Measurements from ENCODE around the gene EEIG1.

EEIG1 gene

DNA sequence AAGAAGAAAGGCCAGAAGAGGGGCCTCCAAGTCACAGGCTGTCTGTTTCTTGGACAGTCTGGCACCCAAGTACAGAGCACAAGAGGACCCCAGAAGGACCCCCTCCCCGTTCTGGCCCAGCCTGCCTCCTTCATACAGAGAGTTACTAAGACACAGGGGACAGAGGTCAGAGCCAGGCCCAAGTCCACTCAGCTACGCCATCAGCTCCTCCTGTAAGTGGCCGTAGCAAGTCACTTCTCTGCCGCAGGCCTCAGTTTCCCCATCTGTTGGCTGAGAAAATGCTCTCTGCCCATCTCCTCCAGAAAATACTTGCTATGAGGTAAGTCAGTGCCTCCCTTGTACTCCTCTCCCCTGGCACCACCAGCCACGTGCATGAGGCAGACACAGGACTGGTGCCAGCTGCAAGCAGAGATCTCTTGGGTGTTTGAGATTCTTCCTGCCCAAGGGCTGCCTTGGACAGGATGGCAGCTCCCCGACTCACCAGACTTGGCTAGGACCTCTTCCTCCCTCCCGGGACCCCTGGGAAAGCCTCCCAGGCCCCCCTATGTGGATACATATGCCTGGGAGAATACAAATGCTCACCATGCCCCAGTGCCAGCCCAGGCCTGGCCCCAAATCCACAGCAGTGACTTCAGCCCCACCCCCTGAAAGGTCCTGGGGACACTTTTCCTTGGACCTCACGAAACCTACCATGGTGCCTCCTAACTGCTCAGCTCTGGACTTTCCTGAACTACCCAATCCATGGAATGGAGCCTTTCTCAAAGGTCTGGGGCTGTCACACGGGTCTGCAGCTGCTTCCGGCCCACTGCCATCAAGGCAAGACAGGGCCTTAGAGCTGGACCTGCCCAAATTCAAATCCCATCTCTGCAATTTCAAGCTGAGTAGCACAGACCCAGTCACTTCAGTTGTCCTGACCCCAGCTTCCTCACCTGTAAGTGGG lies 5.1 kb downstream of the EEIG1 start:
- DNase-seq (ENCODE audit: low read depth in 4 of 4, low spot score in 1 of 4) = no peak

DNA sequence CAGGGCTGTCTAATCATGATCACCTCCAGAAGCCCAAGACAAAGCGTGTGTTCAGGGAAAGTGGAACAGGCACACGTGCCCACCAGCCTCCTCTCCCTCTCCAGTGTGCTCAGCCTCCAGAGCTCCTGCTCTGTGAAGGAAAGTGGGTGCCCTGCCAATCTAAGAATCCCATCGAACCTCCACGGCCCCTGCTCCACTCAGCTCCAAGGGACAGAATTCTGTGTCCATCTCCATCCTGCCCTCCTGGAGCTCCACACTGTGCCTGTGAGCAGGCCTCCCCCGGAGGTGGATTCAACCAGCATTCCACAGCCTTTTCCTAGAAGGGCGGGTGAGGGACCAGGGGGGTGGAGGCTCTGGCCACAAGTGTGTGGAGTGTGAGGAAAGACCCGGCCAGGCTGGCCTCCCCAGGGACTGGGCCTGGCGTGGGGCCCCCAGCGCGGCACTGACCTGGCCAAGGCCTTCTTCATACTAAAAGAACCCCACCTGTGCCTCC lies 6.0 kb downstream of the EEIG1 start:
- no peak for DNase-seq (ENCODE audit: low read depth in 4 of 4, low spot score in 1 of 4)

DNA sequence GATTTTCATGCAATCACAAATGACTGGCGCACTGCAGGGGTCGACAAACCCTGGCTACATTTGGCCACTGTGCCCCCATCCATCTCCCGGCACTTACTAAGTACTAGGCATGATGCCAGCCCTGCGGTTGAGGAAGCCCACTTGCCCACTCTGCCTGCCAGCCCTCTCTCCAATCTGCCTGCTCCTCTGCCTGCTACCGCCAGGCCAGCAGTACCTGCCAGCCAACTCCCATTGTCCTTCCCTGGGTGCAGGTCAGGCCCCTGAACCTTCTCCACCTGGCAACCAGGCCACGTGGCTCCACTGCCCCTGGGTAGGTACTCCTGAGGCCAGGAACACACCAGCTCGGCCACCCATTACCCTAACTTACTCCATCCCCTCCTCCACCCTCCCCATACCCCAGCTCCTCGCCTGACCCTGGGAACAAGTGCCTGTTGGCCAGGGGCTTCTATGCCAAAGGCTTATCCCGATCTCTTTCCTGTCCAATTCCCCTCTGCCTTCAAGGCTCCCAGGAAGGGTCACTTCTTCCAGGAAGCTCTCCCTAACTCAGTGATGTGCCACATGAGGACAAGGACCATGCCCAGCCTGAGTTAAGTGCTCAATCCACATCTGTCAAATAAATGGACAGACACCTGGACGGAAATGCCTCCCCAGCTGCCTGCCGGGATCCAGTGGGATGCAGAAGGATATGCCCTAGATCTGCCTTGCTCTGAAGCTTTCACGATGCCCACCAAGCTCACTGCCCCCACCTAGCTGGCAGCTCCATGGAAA lies 6.6 kb downstream of the EEIG1 start:
- no peak for DNase-seq (ENCODE audit: low read depth in 4 of 4, low spot score in 1 of 4)

DNA sequence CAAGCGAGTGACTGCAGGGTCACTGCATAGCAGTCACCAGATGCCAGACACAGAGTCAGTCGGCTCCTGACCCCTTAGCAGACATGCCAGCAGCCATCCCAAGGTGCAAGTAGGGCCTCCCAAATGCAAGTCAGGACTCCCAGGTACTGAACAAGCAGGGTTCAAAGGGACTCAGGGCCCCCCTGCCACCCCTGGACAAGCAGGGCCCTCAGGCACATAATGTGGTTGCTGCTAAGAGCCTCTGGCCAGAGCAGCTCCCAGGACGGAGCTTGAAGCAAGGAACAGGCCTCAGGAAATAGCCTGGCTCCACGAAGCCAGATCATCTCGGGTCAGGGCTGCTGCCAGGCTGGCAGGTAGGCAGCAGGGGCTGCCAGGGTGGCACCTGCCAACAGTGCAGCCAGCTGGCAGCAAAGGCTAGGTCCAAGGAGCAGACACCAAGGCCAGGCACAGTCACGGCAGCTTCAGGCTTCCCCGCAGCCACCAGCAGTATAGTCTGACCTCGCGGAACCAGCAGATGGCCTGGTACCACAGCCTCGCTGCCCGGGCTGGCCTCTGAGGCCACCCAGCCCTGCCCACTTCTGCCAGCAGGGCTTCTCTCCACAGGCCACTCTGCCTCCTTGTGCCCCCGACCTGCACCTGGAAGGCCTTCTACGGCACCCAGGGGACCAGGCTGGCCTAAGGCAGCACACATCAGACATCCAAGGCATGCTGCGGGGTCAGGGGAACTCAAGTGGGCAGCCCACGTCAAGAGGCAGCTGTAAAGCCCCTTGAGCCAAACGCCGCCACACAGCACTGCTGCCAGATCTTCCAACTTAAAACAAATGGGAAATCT lies 7.4 kb downstream of the EEIG1 start:
- no peak for DNase-seq (ENCODE audit: low read depth in 4 of 4, low spot score in 1 of 4)

DNA sequence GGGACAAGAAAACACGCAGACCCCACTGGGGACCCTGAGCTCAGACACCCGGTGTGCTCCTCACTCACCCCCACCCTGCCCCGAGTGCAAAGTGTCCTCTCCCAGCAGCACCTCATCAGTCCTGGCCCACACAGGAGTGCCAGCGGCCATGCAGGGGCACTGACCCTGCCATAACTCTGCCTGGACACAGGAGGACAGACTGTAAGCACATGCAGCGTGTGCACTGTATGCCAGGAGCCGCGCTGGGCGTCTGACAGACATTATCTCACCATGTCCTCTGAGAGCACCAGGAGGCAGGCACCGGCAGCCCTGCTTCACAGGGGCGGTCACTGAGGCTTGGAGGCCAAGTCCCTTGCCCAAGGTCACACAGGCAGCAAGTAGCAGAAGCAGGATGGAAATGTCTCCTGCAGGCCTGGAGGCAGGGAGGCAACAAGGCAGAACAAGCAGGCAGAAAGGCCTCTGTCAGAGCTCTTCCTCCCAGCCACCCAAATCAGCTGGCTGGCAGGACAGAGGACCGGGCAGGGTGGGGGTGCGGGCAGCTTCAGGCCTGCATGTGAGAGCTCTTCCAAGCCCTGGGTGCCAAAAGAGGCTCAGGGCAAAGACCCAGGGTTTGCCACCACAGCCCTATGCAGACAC lies 8.4 kb downstream of the EEIG1 start:
- DNase-seq (ENCODE audit: low read depth in 4 of 4, low spot score in 1 of 4) = no peak

DNA sequence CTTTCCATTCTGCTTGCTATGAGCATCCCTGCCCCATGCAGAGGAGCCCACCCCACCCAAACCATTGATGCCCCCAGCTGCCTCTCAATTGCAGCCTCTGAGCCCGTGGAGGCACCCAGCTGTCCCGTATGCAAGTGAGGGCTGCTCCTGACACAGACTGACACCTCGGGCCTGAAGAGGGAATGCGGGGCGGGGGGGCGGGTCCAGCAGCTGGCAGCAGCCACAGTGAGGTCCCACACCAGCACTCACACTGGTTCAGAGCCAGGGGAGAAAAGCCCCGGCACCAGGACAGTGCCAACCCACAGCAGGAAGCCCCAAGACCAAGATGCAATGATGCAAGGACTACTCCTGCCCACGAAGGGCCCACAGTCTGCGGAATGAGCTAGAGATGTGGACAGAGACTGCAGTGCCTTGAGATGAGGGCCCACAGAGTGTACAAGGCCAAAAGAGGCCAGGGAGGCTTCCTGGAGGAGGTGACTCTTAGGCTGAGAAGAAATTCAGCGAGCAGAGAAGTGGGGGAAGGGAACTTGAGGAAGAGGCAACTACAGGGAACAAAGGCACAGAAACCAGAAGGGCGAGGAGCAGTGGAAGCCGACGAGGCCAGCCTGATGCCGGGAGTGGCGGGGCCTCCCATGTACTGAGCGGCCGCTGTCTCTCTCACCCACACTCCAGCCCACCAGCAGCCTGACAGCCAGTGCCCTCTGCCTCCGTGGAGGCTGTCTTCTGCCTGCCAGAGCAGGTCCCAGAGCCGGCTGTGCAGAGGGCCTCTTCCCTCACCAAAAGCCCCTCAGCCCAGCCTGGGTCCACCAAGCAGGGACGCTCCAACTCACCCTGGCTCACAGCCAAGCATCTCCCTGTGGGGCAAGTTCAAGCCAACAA lies 9.2 kb downstream of the EEIG1 start:
- no peak for DNase-seq (ENCODE audit: low read depth in 4 of 4, low spot score in 1 of 4)

DNA sequence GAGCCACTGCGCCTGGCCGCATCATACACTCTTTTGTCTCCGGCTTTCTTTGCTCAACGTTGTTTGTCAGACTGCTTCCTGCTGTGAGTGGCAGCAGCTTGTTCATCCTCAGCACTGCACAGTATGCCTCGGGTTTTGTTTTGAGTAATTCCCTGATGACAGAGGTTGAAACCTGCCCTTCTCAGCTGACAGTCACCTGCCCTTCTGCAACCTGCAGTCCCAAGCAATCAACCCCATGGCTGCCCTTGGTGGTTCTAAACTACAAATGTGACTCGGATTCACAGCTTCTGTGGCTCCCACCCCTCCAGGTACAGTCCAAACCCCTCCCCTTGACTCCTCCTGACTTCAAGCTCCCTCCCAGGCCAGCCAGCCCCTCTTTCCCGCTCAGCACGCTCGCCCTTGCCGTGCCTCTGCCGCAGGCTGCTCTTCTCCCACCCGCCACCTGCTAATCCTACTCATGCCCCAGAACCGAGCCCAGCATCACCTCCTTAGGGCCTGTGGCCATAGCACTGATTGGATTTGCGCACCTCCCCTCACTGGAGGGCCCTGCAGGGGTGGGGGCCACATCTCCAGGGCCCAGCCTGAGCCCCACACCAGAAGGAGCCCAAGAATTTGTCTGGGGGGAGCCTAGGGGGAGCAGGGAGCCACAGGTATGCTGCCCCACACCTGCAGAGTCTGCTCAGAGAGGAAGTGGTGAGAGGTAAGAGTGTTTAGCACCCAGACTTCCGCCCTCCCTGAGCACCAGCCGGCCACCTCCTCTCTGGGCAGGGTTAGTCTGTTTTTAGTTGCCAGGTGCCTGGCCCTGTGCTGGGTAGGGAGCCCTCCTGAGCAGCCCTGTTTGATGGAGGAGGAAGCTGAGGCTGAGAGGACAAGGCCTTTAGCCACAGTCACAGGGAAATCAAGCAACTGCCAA lies 10.1 kb downstream of the EEIG1 start:
- peak in 2 of 4 experiments; percentile 54 to 61 for DNase-seq (ENCODE audit: low read depth in 4 of 4, low spot score in 1 of 4)

DNA sequence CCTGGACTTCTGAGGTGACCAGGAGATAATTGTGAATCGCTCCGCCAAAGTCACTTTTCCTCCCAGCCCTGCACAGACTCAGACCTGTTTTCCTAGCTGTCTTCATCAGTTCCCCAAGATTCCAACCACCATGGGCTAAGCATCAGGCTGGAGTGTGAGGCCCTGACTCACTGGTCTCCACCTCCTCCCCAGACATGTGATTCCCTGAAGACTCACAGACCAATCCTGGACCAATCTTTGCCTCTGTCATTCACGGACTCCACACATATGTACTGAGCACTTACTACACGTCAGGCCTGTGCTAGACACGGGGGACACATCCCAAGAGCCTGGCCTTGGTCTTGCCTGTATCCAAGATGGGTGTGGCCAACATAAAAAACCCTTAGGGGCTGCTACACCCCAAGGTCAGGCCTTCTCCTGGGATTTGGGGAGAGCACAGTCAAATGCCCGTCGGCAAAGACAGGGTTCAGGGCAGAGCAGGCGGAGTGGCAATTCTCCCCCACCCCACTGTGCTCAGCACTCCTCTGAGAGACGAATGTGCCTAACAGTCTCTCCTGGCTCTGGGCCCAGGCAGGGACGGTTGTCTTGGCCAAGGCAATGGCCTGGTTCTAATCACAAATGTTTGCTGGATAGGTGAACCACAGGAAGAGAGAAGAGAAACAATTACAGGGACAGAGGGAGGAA lies 11.9 kb downstream of the EEIG1 start:
- no peak for DNase-seq (ENCODE audit: low read depth in 4 of 4, low spot score in 1 of 4)

DNA sequence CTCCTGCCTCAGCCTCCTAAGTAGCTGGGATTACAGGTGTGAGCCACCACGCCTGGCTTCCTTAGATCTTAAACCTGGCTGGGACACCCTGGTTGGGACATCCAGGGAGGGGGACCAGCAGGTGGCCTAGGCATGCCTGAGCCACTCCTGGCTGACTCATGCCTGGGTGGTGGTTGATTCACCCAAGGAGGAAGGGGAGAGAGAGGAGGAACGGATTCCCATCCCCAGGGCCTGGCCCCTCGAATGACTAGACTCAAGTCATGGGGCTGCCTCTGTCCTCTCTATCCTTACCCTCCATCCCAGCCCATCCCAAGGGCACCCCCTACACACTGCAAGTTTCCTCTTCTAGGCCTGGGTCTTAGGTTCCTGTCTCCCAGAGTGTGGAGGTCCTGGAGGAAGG lies 12.7 kb downstream of the EEIG1 start:
- no peak for DNase-seq (ENCODE audit: low read depth in 4 of 4, low spot score in 1 of 4)

DNA sequence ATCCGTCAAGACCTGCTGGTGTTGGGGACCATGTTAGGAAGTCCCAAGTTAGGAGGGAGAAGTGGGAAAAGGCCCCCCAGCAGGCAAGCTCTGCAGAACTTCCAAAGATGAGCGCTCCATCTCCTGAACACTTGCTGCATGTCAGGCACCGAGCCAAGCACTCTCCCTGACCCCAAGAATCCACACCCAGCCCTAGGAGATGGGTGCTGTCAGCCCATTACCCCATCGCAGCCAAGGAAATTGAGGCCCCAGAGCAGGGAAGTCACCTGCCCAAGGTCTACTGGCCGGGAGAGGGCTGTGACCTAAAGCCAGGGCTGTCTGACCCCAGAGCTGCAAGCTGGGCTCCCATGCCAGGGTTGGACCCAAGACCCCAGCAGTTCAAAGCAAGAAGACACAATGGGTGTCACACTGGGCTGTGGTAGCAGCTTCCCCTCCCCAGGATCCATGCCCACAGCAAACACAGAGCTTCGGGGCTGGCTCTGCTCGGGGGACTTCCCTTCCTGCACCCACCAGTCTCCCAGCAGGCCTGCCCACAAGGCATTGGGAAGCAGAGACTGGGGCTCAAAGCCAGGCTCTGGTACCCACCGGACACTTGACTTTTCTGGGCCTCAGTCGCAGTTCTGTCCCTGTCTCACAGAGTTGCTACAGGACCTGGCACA lies 13.5 kb downstream of the EEIG1 start:
- no peak for DNase-seq (ENCODE audit: low read depth in 4 of 4, low spot score in 1 of 4)

DNA sequence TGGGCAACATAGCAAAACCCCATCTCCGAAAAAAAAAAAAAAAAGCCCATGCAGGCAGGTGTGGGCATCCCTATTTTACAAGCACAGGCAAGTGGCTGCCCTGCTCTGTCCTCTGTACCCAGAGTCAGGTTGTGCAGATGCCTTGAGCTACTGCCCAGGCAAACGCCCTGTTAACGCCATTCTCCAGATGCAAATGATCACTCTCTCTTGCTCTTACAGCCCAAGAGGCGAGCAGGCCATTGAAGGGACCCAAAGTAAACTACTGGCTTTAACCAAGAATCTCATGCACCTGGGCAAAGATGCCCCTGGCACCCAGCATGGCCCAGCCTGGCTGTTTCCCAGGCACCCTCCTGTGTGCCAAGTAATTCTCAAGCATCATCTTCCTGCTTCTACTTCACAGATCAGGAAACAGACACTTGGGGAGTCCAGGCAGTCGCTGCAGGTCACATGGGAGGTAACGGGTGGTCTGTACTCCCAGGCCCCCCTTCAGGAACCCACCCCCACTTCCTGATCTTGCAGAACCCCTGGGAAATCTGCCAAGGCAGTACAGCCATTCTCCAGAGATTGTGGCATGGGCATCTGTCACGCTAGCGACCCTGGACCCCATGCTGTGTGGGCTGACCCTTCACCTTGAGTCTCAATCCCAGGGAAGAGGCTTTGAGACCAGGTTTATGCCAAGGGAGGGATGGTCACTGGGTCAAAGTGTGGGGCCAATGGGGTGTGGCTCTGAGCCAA lies 14.2 kb downstream of the EEIG1 start:
- DNase-seq (ENCODE audit: low read depth in 4 of 4, low spot score in 1 of 4) = no peak

DNA sequence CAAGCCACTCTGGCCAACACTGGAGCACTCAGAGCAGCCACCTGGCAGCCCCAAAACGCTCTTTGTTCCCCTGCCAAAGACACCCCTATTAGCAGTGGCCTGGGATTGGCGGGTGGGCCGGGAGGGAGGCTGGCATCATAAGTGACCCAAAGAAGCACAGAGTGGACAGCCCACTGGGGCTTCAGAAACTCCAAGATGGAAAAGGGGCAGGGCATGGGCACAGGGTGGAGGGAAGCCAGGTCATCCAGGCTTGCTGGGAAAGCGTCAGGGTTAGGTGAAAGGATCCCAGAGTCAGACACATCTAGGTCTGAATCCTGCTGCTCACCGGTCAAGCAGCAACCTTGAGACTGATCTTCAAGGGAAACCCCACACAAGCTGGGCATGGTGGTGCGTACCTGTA lies 14.8 kb downstream of the EEIG1 start:
- DNase-seq (ENCODE audit: low read depth in 4 of 4, low spot score in 1 of 4) = no peak

DNA sequence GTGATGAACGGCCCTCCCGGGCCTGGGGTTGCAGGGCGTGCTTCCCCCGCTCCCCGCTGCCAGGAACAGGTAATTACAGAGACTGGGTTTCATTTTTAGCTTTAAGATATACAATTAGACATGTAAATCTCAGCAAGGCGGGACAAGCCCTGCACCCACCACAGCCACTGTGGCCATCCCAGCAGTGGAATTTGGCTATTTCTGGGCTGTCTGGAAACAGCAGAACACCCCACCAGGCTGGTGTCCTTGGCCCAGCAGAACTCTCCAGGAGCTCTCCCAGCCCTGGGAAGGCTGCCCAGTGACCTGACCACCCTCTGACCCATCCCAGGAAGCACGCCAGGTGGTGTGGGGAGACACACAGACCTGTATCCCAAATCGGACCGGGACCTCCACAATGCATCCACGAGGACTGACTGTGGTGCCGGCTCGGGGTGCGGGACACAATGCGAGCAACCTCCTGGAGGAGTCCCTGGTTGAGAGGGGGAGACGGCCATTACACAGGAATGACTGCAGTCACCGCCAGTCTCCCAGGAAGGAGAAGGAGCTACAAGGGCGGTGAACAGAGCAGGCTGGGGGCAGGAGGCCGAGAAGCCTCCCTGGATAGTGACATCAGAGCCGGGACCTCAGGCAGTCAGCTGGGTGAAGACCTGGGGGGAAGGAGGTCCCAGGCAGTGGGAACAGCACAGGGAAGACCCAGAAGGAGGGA lies 17.3 kb downstream of the EEIG1 start:
- no peak for DNase-seq (ENCODE audit: low read depth in 4 of 4, low spot score in 1 of 4)

DNA sequence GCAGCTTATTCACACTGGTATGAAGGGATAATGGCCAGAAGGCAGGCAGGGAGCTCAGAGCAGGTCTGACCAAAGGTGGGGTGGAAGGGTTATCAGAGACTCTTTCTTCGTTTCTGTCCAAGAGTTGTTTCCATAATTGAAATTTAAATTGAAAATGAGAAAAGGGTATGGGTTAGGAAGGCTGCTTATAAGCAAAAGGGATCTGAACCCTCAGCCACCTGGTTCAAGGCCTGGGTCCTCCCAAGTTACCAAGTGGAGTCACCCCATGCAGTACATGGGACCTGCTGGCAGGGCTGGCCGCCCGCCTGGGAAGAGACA lies 17.8 kb downstream of the EEIG1 start:
- no peak for DNase-seq (ENCODE audit: low read depth in 4 of 4, low spot score in 1 of 4)

DNA sequence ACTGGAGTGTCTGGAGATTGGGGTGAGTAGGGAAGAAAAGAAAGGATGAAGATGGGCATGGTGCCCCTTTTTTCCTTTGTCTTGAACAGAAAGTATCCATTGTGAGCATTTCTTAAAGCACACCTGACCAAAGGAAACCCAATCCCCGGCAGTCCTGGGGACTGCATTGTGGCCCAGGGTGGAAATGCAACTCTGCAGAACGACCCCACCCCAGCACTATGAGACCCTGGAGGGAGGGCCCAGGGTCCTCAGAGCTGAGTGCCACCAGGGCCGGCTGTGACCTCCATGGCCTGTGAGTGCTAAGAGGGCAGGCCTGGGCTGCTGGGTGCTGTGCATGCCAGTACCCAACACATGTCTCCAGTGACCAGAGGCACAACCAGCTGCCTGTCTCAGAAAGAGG lies 18.5 kb downstream of the EEIG1 start:
- DNase-seq (ENCODE audit: low read depth in 4 of 4, low spot score in 1 of 4) = no peak

DNA sequence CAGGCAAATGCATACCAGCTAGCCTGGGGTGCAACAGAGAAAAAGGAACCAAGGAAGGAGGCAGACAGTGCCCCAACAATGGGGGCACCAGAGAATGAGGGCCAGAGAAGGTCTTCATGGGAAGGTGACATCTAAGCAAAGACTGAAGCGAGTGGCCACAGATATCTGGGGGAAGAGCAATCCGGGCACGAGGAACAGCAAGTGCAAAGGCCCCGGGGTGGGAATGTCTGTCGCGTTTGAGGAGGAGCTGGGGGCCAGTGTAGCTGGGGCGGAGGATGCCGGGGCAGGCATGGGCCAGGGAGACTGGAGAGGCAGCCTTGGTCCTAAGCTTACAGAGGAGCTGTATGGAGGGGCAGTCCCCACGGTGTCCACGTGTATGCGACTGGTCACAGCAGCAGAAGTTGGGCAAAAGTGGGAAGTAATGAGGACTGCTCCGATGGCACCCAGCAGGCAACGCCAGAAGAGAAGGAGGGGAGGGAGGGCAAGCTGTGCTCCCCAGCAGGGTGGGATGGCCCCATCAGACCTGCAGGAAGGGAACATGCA lies 19.1 kb downstream of the EEIG1 start:
- no peak for DNase-seq (ENCODE audit: low read depth in 4 of 4, low spot score in 1 of 4)

All from stimulated activated CD4-positive, alpha-beta T cell treated with anti-CD3 and anti-CD28 coated beads, Interleukin-1b, Interleukin-23, amount 100 ng/mL, for 24 hours (primary cell).